NCI-H526 treated with DMSO at 0.1 percent for 48 hours (cell line): ENCODE data around the gene C1QTNF8.

Experiments
- DNase-seq: peaks from one replicate; lab custom pipeline; 2025; lab: John Stamatoyannopoulos, UW

The C1QTNF8 gene

GRCh38 chr16:1109648-1110047 is 13.6 kb upstream of the C1QTNF8 start:
- no peak for DNase-seq

- no peak for DNase-seq
Observed at GRCh38 chr16:1108299-1109252, 12.5 kb upstream of the C1QTNF8 start.

GRCh38 chr16:1107731-1108130 is 11.7 kb upstream of the C1QTNF8 start:
- no peak for DNase-seq

- no peak for DNase-seq
Observed at GRCh38 chr16:1107141-1107540, 11.1 kb upstream of the C1QTNF8 start.

- no peak for DNase-seq
Observed at GRCh38 chr16:1106659-1107058, 10.6 kb upstream of the C1QTNF8 start.

- no peak for DNase-seq
Observed at GRCh38 chr16:1105888-1106620, 10.0 kb upstream of the C1QTNF8 start.

- no peak for DNase-seq
Observed at GRCh38 chr16:1103636-1103980, 7.6 kb upstream of the C1QTNF8 start.

- DNase-seq, result no peak
Observed at GRCh38 chr16:1102921-1103635, 7.0 kb upstream of the C1QTNF8 start.

- DNase-seq, result no peak
Observed at GRCh38 chr16:1102333-1102700, 6.3 kb upstream of the C1QTNF8 start.

GRCh38 chr16:1101573-1102332 is 5.7 kb upstream of the C1QTNF8 start:
- no peak for DNase-seq

GRCh38 chr16:1101133-1101532 is 5.1 kb upstream of the C1QTNF8 start:
- DNase-seq, result no peak

- no peak for DNase-seq
Observed at GRCh38 chr16:1100084-1100800, 4.2 kb upstream of the C1QTNF8 start.

- DNase-seq, result no peak
Observed at GRCh38 chr16:1099189-1100083, 3.4 kb upstream of the C1QTNF8 start.

GRCh38 chr16:1098266-1098991 is 2.4 kb upstream of the C1QTNF8 start:
- DNase-seq, result no peak

- DNase-seq, result no peak
Observed at GRCh38 chr16:1097800-1098199, 1.8 kb upstream of the C1QTNF8 start.

- no peak for DNase-seq
Observed at GRCh38 chr16:1097156-1097555, 1.1 kb upstream of the C1QTNF8 start.

GRCh38 chr16:1095450-1096168 is 435 bp downstream of the C1QTNF8 start:
- no peak for DNase-seq

- no peak for DNase-seq
Observed at GRCh38 chr16:1094601-1095449, 1.2 kb downstream of the C1QTNF8 start.
